ENCODE measurements around the gene CLINT1. TPM values are rescaled to one million over a fixed set of nuclear protein-coding genes. Genes with fewer than 3 reads are reported as not detected.
"Not testable (repeated sequence)": the region's sequence is repeated elsewhere in the genome, so short reads cannot be mapped to it uniquely, and the experiment has no call there.

Gene CLINT1
- 10 to 100 TPM; 76.6 to 80.9 TPM for total RNA-seq

DNA sequence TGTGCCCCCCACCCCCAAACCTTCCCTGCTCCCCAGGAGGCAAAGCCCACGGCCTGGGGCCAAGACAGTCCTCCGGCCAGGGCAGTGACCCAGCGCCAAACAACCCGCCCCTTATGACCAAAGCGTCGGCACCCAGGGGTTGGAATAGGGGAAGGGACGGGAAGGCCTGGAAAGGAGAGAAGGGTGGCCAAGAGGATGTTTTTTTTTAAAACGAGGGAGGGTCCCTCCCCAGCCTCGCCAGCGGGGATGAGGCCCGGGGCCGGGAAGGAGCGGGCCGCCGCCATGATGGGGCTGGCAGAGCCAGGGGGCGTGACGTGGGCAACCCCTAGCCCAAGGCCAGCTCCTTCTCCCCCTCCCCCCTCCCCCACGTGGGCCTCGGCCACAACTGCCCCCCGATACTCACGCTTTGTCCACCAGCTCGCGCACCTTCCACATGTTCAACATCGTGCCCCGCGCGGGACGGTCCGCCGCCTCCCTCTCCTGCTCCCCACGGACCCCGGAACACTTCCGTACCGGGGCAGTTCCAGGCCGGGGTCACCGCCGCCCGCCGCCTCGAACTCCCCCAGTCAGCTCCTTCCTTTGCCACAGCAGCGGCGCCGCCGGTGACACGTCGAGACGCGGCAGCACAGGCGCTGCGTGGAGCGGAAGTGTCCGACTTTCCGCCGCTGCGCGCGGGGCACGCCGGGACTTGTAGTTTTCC is at the start of gene CLINT1:
Gene CLINT1, minus strand, starts transcription at position 619 of the 700 bp plus-strand sequence. Its CDS starts 175 bp downstream, at position 444.
- Mint-ChIP-seq H3K27ac (peak within 1 kb of the TSS; percentile 86 to 92), H3K36me3 (no peaks in the 10 kb centered on the region), H3K4me1 (ENCODE audit: low read depth in 2 of 2) (peaks cover 33 to 56% of the 10 kb centered on the region in 2 donors), H3K9me3 (no peaks in the 10 kb centered on the region), H3K4me3 (peak within 1 kb of the TSS; percentile 90), H3K27me3 (peaks cover 0 to 3% of the 10 kb centered on the region in 2 donors)
- peak; percentile 91 for DNase-seq (ENCODE audit: low spot score)
- peak; percentile 92 to 95 for ATAC-seq

- no peak for ATAC-seq
- Mint-ChIP-seq H3K9me3 (no peaks in the 10 kb centered on the region), H3K27ac (no peak overlapping the region), H3K27me3 (peaks cover 4 to 7% of the 10 kb centered on the region in 2 donors), H3K4me1 (ENCODE audit: low read depth in 2 of 2) (no peaks in the 10 kb centered on the region), H3K36me3 (no peaks in the 10 kb centered on the region), H3K4me3 (no peak overlapping the region)
- no peak for DNase-seq (ENCODE audit: low spot score)
Observed at GRCh38 chr5:157908459-157908858, 49.5 kb upstream of the CLINT1 start.

- H3K9me3 Mint-ChIP-seq: no peaks in the 10 kb centered on the region
- ATAC-seq: no peak
- no peaks in the 10 kb centered on the region for H3K4me1 Mint-ChIP-seq (ENCODE audit: low read depth in 2 of 2)
- H3K27me3 Mint-ChIP-seq: peaks cover 4 to 7% of the 10 kb centered on the region in 2 donors
- H3K4me3 Mint-ChIP-seq: no peak overlapping the region
- H3K36me3 Mint-ChIP-seq: no peaks in the 10 kb centered on the region
- H3K27ac Mint-ChIP-seq: no peak overlapping the region
- no peak for DNase-seq (ENCODE audit: low spot score)
Observed at GRCh38 chr5:157907479-157907878, 48.5 kb upstream of the CLINT1 start.

DNA sequence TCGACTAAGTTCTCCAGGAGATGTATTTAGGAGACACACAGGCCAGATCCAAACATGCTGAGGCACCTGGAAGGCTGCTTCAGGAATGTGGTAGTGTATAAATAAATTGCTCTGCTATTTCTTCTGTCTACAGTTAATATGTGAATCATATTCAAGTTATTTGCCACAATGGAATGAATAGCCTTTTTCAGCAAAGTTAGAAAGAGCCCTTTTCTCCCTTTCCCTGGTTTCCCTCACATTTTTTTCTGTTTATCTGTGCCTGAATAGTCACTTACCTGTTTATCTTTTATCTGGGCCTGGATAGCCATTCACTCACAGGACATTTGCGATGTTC is 44.1 kb upstream of the CLINT1 start:
- no peaks in the 10 kb centered on the region for H3K4me1 Mint-ChIP-seq (ENCODE audit: low read depth in 2 of 2)
- no peaks in the 10 kb centered on the region for H3K27me3 Mint-ChIP-seq
- no peaks in the 10 kb centered on the region for H3K36me3 Mint-ChIP-seq
- no peak overlapping the region for H3K4me3 Mint-ChIP-seq
- no peak for ATAC-seq
- no peak overlapping the region for H3K27ac Mint-ChIP-seq
- DNase-seq (ENCODE audit: low spot score): no peak
- no peaks in the 10 kb centered on the region for H3K9me3 Mint-ChIP-seq

DNA sequence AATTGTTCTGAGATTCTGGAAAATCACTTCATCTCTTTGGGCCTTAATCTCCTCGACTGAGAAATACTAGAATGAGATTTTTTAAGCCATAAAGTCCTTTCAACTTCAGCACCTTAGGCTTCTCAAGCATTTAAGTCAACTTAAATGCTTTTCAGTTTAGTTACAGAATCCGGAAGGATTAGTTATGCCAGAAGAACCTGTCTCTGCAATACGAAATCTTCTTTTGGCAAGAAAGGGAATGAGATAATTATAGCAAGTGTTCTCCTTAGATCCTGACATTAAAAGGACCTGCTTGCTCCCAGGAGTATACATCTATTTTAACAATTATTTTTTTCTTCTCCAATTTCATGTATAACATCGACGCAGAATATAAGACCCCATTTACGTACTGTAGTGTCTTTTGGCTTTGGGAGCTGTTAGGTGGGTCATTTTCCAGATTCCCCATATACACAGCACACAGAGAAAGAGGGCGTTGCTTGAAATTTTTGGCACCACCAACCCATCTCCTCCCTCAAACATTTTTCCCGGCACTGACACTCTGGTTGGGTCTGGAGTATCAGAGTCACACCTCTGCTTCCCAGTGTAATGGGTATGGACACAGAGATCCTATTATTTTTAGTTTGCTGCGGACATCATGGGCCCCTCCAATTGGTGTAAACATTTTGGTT is 43.6 kb upstream of the CLINT1 start:
- Mint-ChIP-seq H3K36me3 (no peaks in the 10 kb centered on the region), H3K4me3 (no peak overlapping the region), H3K27me3 (no peaks in the 10 kb centered on the region), H3K27ac (no peak overlapping the region), H3K9me3 (no peaks in the 10 kb centered on the region), H3K4me1 (ENCODE audit: low read depth in 2 of 2) (no peaks in the 10 kb centered on the region)
- DNase-seq (ENCODE audit: low spot score) (no peak), ATAC-seq (no peak)

- Mint-ChIP-seq H3K27ac (no peak overlapping the region), H3K36me3 (no peaks in the 10 kb centered on the region), H3K9me3 (no peaks in the 10 kb centered on the region), H3K4me3 (no peak overlapping the region), H3K4me1 (ENCODE audit: low read depth in 2 of 2) (no peaks in the 10 kb centered on the region), H3K27me3 (no peaks in the 10 kb centered on the region)
- no peak for DNase-seq (ENCODE audit: low spot score)
- no peak for ATAC-seq
Observed at GRCh38 chr5:157900644-157901043, 41.7 kb upstream of the CLINT1 start.

DNA sequence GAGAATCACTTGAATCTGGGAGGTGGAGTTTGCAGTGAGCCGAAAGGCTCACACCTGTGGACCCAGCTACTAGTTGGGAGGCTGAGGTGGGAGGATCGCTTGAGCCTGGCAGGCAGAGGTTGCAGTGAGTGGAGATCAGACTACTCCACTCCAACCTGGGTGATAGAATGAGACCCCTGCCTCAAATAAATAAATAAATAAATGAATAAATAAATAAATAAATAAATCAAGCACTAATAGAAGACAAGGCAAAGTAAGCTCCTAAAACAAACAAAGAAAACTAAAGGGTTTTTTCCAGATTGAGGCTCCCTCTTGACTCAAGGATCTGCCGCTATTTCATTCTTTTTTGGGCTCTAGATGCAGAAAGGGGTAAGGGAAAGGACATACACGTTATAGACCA is 34.7 kb upstream of the CLINT1 start:
- no peak overlapping the region for H3K27ac Mint-ChIP-seq
- no peak overlapping the region for H3K4me3 Mint-ChIP-seq
- no peaks in the 10 kb centered on the region for H3K27me3 Mint-ChIP-seq
- H3K9me3 Mint-ChIP-seq: no peaks in the 10 kb centered on the region
- no peaks in the 10 kb centered on the region for H3K36me3 Mint-ChIP-seq
- DNase-seq (ENCODE audit: low spot score): no peak
- no peak for ATAC-seq
- H3K4me1 Mint-ChIP-seq (ENCODE audit: low read depth in 2 of 2): peaks cover 0 to 6% of the 10 kb centered on the region in 2 donors

- DNase-seq (ENCODE audit: low spot score): no peak
- Mint-ChIP-seq H3K27me3 (no peaks in the 10 kb centered on the region), H3K9me3 (no peaks in the 10 kb centered on the region), H3K4me3 (no peak overlapping the region), H3K27ac (no peak overlapping the region), H3K36me3 (no peaks in the 10 kb centered on the region), H3K4me1 (ENCODE audit: low read depth in 2 of 2) (peaks cover 0 to 6% of the 10 kb centered on the region in 2 donors)
- ATAC-seq: no peak
Observed at GRCh38 chr5:157892974-157893373, 34.0 kb upstream of the CLINT1 start.

- H3K4me3 Mint-ChIP-seq: no peak overlapping the region
- H3K36me3 Mint-ChIP-seq: no peaks in the 10 kb centered on the region
- peak in 1 of 2 donors; percentile 53 for ATAC-seq
- H3K27me3 Mint-ChIP-seq: no peaks in the 10 kb centered on the region
- no peaks in the 10 kb centered on the region for H3K9me3 Mint-ChIP-seq
- peaks cover 0 to 6% of the 10 kb centered on the region in 2 donors for H3K4me1 Mint-ChIP-seq (ENCODE audit: low read depth in 2 of 2)
- no peak overlapping the region for H3K27ac Mint-ChIP-seq
- no peak for DNase-seq (ENCODE audit: low spot score)
Observed at GRCh38 chr5:157890836-157891597, 32.1 kb upstream of the CLINT1 start.

DNA sequence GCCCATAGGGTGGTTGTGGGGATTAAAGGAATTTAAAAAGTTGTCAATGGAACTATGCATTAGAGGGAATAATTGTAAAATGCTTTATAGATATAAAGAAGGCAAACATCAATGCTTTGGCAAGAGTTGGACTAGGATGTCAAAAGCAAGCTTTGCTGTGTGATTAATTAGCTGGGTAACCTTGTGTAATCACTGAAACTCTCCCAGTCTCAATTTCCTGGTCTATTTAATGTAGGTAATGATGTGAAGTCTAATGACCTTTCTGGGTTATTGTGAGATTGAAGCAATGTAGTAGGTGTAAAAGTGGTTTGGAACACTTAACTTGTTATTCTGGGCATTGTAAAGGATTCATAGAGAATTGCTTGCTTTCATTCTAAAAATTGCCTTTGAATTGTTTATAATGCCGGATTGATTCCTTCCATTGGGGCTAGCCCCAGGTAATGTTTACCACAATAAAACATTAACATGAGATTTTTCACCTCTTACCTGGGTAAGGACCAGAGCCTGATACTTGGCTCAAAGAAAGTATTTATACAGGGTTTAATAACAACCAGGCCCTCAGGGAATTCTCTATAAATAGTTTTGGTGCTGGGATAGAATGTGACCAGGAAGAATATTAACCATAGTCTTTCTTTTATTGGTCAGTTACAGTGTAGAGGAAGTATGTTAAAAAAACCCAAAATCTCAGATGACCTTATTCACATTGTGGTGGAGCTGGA is 30.0 kb upstream of the CLINT1 start:
- ATAC-seq (no peak), DNase-seq (ENCODE audit: low spot score) (no peak)
- Mint-ChIP-seq H3K27ac (no peak overlapping the region), H3K4me3 (no peak overlapping the region), H3K4me1 (ENCODE audit: low read depth in 2 of 2) (peaks cover 0 to 10% of the 10 kb centered on the region in 2 donors), H3K27me3 (peaks cover 0 to 4% of the 10 kb centered on the region in 2 donors), H3K9me3 (no peaks in the 10 kb centered on the region), H3K36me3 (no peaks in the 10 kb centered on the region)

GRCh38 chr5:157886796-157887380 is 27.9 kb upstream of the CLINT1 start:
- DNase-seq (ENCODE audit: low spot score) (no peak), ATAC-seq (no peak)
- Mint-ChIP-seq H3K27ac (no peak overlapping the region), H3K4me3 (no peak overlapping the region), H3K27me3 (peaks cover 0 to 4% of the 10 kb centered on the region in 2 donors), H3K36me3 (no peaks in the 10 kb centered on the region), H3K9me3 (no peaks in the 10 kb centered on the region), H3K4me1 (ENCODE audit: low read depth in 2 of 2) (peaks cover 0 to 10% of the 10 kb centered on the region in 2 donors)

DNA sequence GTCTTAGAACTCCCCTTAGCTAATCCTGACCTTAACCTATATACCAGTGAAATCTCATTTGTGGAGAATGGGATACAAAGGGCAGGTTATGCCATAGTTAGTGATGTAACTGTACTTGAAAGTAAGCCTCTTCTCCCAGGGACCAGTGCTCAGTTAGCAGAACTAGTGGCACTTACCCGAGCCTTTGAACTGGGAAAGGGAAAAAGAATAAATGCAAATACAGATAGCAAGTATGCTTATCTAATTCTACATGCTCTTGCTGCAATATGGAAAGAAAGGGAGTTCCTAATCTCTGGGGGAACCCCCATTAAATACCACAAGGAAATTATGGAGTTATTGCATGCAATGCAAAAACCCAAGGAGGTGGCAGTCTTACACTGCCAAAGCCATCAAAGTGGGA is 26.1 kb upstream of the CLINT1 start:
- not testable (repeated sequence) for H3K9me3 Mint-ChIP-seq; DNase-seq (ENCODE audit: low spot score); H3K27ac Mint-ChIP-seq; H3K27me3 Mint-ChIP-seq; H3K4me3 Mint-ChIP-seq; ATAC-seq; H3K4me1 Mint-ChIP-seq (ENCODE audit: low read depth in 2 of 2); H3K36me3 Mint-ChIP-seq

GRCh38 chr5:157881498-157881897 is 22.6 kb upstream of the CLINT1 start:
- H3K27ac Mint-ChIP-seq; H3K4me3 Mint-ChIP-seq; H3K4me1 Mint-ChIP-seq (ENCODE audit: low read depth in 2 of 2); DNase-seq (ENCODE audit: low spot score); ATAC-seq; H3K27me3 Mint-ChIP-seq; H3K36me3 Mint-ChIP-seq; H3K9me3 Mint-ChIP-seq: not testable (repeated sequence)

Measured in natural killer cell treated with Interleukin-12 subunit alpha and Interleukin-12 subunit beta and Interleukin-15 and Interleukin-18, amount 100 ng/mL, for 72 hours (primary cell).